ENCODE data around the gene BHMT.

DNA sequence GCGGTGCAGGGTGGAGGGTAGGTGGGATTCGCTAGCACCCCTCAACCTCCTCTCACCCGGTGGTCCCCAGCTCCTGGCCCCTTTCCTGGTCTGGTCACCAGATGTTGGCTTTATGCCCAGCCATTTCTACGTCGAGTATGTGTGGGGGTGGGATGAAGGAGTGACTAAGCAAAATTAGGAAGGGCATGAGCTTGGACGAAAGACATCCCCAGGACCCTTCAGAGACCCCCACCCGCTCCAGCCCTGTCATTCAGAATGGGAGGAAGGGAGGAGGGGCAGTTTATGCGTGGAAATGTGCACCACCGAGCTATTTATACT lies 41.3 kb upstream of the BHMT start:
- TF ChIP-seq CTCF (IDR thresholded peaks at IDR 0.05) (no peak), POLR2A (IDR thresholded peaks at IDR 0.05) (no peak)
